Effector CD4-positive, alpha-beta T cell (primary cell): ENCODE data around the gene ARMC9.

Source experiments
- DNase-seq: peaks from one replicate; pipeline ENCODE4 v3.0.0-alpha.2; 2020

The ARMC9 gene

DNA sequence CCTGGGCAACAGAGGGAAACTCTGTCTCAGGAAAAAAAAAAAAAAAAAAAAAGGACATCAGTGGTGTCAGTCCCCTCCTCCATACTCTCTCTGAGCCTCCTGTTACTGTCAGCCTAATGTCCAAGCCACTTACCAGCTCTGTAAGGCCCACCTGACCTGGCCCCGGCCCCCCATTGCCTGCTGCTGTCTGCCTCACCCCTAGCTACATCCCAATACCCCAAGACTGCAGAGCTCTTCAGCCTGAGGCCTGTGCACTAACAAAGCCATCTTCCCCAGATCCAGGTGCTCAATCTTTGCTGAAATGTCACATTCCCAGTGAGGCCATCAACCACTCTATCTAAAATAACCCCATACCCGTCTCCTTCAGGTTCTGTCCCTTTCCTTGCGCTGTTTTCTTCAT, 5.7 kb downstream of the ARMC9 start:
- no peak for DNase-seq

GRCh38 chr2:231204581-231204980, 6.2 kb downstream of the ARMC9 start:
- no peak for DNase-seq

GRCh38 chr2:231207734-231208133, 9.3 kb downstream of the ARMC9 start:
- no peak for DNase-seq

DNA sequence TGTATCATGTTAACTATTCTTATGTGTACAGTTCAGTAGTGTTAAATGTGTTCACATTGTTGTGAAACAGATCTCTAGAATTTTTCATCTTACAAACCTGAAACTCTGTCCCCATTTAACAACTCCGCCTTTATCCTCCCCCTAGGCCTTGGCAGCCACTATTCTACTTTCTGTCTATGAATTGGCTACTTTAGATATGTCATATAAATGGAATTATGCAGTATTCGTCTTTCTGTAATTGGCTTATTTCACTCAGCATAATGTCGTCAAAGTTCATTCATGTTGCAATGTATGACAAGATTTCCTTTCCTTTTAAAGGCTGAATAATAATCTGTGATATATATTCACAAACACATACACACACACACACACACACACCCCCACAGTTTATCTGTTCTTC, 12.4 kb downstream of the ARMC9 start:
- DNase-seq, result no peak

GRCh38 chr2:231211486-231211885, 13.1 kb downstream of the ARMC9 start:
- DNase-seq, result no peak

DNA sequence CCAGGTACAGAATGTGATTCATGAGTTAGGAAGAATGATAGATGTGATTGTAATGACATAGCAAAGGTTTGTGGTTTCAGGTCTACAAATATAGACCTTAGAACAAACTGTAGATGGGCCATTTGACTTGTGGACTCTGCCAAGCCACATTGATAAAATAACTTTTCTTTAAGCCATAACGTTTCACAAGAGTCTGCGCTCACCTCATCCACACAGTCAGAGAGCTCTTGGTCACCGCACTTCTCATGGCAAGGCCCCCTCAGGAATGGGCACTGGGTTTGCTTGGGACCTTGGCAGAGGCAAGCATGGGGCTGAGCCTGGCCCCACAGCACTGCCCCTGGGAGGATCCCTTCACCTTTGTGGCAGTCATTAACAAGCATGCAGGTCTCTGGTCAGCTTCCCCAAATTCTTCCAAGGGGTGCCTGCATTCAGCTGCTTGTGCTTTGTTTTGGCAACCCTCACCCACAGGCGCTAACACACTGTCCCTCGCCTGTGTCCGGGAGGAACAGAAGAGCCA, 14.0 kb downstream of the ARMC9 start:
- DNase-seq, result no peak

DNA sequence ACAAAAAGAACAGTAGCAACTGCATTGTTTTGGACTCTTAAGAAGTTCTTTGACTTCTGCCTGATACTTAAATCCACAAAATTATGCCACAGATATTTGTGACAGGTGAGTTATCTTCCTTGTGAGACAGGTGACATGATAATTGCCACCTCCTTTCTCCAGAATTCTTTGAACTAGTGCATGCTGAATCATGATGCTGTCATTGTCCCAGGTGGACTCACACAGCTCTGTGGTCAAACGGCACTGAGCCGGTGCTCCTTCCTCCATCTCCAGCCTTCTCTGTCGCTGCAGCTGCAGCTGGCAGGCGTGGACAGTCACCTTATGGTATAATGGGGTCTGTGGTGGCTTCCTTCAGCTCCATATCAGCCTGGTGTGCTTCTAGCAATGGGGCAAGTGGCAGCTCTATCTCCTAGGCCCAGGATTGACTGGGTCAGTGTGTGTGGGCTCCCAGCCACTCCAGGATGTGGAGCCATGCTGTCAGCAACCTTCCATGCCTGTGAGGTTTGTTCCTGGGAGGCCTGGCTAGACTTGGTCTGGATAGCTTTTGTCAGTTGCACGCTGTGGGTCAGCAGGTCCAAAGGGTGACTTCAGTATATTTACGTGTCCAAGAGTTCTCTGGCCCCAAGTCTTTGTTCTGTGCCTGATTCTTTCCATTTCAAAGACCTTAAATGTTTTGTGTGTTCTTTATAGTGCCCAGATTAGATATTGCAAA, 15.7 kb downstream of the ARMC9 start:
- no peak for DNase-seq

DNA sequence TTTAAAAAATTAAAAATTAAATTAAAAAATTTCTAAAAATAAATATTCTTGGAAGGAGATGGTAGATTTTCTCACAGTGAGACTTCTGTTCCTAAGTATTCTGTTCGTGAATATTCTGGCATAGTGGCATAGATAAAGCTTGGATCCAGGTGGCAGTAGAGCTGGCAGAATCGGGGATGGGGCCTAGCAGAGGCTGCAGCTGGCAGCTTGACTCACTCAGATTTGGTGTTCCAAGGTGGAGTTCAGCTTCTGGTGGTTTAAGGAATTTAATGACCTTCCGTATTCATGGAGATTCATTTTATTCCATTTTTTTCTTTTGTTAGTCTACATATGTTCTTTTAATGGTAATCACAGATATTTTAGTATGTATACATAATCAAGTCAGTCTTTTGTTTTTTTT, 19.9 kb downstream of the ARMC9 start:
- no peak for DNase-seq

DNA sequence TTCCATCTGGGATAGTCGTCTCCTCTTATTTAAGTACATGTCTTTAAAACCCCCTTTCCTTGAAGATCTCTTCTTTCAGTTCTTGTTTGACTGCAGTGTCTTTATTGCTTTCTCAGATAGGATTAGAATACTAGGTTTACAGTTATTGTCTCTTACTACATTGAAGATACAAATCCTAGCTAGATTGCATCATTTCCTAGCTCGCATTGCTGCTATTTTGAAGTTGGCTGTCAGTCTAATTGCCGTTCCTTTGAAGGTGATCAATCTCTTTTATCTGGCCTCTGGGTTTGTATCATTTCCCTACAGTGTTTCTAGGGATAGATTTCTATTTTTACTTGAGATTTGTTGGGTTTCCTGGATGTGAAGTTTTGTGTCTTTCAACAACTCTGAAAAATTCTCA, 20.9 kb downstream of the ARMC9 start:
- no peak for DNase-seq

DNA sequence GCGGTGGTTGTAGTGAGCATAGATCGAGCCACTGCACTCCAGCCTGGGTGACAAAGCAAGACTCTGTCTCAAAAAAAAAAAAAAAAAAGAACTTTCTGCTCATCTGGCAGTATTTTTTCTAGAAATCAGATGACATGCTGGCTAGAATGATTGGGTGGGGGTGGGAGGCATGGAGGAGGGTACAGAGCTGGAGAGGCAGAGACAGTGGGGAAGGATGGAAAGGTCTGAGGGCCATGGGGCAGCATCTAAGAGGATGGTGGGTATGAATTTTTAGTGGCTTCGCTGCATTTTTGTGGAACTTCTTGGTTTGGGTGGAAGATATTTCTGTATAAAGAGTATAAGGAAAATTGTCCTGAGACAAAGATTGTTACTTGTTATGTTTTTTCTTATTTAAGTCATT, 23.3 kb downstream of the ARMC9 start:
- no peak for DNase-seq

DNA sequence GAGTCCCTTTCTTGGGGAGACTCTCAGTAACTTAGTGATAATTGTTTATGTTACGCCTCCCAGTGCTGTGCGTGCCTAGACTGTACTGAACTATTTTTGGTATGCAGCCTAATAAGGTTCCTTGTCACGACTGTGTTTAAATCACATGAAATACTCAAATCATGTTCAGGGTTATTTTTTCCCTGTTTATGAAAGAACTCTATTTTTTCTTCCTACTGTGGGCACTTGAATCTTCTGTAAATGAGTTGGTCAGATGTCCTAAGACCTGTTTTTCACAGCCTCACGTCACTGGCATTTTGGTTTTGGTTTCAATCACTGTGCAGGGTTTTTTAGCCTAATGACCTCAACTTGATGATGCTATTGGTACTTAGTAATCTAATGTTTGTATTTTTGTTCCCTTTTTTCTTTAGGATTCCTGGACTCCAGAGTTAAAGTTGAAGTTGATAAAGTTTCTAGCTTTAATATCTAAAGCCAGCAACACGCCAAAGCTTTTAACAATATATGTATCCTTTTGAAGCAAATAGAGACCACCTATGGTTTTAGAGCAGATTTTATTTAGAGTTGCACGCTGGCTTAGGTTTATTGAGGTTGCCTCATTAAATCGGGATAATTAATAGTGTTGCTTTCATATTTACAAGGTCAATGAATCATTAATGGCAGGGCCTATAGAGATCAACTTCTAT, 24.0 kb downstream of the ARMC9 start:
- DNase-seq, result no peak

GRCh38 chr2:231223001-231223375, 24.6 kb downstream of the ARMC9 start:
- DNase-seq, result no peak

- no peak for DNase-seq
These were observed 25.1 kb downstream of the ARMC9 start for GRCh38 chr2:231223458-231223976.

DNA sequence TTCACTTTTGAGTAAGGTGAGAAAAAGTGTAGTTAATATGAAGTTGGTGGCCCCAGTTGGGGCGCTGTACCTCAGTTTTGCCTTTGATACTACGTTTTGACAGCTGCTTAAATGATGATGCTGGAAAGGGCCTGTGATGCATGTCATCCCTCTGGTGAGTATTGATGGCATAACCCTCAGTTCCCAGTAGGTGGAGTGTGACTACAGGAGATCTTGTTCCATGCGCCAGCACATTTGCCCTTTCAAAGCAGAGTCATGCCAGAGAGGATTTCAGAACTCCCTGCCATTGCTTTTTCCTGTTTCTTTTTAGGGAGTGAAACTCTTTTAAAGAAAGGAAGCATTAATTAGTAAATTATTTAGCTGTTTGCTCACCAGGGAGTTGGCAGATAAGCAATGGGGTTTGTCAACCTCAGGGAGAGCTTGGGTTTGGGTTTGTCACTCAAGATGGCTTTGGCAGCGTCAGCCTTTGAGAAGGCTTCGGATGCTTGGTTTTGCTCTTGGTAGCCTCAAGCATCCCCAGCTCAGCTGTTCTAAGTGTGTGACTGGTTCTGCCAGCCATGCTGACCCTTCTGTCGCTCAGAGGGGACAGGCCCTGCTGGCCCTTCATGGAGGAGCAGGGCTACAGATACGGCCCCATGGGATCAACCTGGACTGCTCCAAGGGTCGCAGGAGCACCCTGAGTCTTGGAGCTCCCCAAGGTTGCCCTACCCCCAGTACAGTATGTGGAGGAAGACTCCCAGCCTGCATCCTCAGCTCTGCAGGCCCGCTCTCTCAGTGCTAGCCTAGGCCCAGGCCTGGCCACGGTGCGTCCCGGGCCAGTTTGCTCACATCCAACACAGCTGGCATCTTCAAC, 29.1 kb downstream of the ARMC9 start:
- peak; percentile 16 for DNase-seq

- no peak for DNase-seq
These were observed 29.8 kb downstream of the ARMC9 start for GRCh38 chr2:231228223-231228622.

DNA sequence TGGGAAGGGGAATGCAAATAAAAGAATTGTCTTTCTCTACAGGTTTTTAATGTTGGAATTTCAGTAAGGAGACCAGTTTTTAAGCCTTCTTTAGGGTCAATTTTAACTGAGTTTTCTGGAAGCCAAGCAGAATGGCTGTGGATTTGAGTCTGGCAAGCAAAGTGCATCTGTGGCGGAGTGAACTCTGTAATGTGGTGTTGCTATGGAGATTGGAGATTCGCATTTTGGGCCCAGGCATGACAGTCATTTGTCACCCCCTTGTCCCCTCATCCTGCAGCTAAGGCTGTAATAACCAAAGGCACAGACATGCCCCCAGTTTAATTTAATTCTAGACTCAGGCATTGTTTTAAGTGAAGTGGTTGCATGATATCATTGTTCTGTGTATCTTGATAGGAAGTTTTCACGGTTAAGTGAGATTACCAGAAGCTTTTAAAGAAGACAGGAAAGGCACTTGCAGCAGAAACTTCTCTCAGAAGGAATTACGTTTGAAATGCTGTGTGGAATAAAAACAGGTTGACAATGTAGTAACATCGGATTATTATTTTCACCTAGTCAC, 30.6 kb downstream of the ARMC9 start:
- DNase-seq, result no peak

DNA sequence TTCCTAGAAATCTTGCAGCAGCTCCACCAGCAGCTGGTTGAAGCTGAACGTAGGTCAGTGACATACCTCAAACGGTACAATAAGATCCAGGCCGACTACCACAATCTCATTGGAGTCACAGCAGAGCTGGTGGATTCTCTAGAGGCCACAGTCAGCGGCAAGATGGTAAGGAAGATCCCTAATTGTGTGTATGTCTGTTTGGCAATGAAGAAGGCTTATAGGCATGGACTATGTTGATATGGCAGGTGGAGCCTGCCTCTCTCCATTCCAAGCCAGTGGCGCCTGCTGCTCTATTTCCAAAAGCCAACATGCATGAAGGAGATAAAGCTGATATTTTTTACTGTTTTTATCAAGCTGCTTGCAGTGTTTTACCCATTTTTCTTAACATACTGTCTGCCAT, 36.8 kb downstream of the ARMC9 start:
- no peak for DNase-seq

GRCh38 chr2:231238689-231239088, 40.3 kb downstream of the ARMC9 start:
- DNase-seq, result no peak

- no peak for DNase-seq
These were observed 41.3 kb downstream of the ARMC9 start for GRCh38 chr2:231239751-231240150.

DNA sequence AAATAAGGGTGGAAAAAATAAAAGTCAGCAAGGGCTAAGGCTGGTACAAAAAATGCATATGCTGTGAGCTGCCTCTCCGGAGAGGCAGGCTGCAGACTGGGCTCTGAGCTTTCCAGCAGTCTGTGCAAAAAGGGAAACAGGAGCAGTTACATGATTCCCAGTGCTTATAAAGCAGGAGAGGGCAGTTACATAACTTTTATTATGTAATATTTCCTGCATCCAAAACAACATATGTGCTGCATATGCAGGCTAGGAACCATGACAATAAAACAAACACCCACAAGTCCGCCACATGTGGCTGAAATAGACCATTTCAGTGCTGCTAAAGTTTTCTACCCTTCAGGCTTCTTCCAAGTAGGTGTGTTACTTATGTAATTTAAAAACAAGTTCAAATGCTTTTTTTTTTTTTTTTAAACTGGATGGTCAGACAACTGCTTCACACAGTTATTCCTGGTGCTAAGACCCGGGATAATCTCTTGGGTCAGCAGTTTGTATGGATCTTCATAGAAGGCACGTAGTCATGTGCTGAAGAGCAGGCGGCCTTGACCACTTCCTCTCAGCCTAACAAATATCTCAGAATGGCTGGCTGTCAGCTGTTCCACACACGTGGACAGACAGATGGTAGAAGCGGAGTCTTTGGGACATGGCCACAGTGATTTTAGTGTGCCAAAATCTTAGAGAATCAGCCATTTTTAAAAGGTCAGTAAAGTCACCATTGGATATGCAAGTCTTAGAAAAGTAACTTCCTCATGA, 43.5 kb downstream of the ARMC9 start:
- DNase-seq, result no peak

DNA sequence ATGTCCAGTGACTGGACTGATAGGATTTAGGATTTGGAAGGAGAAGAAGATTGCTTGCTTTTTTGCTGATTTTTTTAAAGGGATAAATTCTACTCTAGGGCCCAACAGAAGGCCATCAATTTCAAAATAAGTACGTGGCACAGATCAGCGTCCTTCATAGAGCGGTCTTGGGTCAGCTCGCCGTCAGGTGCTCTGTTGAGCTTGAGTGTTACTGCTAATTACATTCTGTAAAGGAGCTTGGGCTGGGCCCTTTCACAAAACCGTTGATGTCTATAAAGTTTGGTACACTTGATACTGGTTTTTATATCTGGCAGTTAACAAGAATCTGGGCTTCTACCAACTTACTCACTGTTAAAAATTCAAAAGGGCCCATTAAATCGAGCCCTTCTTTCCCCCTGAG, 45.4 kb downstream of the ARMC9 start:
- no peak for DNase-seq
